Stimulated activated CD8-positive, alpha-beta memory T cell treated with anti-CD3 and anti-CD28 coated beads, Interleukin-15, amount 100 ng/mL, for 4 hours (primary cell): ENCODE results near the gene ANXA2.
A peak's percentile ranks its signal among the peaks of the same experiment; 100 is the strongest.

Source experiments
- DNase-seq, 2 donors: peaks; one replicate each; pipeline ENCODE4 v3.0.0-alpha.2; 2020; ENCODE audit warnings: low read depth in 2 of 2

ANXA2 gene

DNA sequence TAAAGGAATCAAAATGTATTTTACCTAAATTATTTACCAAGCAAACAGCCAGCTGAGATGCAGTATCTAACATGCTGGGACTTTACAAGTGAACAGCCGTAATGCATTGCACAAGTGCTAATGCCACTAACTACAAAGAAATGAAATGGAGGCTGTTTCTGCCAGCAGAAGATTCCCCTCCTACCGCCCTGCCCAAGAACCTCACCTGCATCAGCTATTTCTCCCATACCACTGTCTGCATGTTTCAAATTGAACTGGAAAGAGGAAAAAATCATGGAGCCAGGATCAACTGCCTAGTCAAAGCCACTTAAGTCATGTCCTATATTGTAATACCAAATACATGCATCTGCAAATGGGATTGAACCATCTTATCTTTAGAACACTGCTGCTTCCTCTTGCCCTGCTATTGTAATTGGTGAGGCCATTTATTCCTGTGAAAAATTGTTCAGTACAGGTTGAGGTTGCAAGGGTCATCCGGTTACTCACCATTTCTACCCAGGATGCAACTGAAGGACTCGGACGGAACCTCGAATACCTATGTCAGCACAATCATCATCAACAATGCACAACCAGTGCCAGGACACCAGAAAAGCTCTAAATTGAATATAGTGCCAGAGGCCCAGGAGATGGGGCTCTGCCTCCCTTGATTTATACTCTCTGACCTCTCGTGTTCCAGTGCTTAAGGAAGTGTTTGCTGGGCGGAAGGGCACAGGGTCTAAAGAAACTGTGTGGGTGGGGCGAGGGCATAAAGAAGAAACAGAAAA is 27.5 kb downstream of the ANXA2 start:
- DNase-seq: no peak

DNA sequence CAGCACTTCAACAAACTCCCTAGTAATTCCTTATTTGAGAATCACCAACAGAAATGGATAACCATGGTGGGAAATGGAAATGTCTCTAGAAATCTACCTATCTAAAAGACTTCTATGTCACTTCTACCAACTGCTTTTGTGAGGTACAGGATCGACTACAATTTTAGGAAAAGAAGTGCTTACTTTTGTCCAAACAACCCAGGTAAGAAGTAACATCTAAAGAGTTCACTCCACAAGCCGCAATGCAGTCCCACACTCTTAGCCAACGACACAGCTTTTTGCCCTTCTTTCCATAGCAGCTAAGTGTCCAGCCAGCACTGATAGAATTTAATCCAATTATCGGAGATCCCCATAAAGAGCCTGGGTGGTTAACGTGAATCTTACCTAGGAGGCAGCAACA is 28.1 kb downstream of the ANXA2 start:
- no peak for DNase-seq

DNA sequence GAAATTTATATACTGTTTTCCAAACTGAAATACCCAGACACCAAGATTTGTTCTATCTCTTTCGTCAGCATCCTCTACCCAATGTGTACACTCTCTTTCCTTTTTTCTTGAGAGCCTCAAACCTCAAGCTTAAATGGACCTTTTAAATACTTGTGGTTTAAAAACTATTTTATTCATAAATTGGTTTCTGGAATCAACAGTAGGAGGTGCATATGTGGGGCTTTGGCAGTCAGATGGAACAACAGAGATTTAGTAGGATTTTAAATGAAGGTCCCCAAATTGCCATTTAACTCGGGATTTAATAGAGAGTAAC is 33.2 kb downstream of the ANXA2 start:
- DNase-seq: no peak

DNA sequence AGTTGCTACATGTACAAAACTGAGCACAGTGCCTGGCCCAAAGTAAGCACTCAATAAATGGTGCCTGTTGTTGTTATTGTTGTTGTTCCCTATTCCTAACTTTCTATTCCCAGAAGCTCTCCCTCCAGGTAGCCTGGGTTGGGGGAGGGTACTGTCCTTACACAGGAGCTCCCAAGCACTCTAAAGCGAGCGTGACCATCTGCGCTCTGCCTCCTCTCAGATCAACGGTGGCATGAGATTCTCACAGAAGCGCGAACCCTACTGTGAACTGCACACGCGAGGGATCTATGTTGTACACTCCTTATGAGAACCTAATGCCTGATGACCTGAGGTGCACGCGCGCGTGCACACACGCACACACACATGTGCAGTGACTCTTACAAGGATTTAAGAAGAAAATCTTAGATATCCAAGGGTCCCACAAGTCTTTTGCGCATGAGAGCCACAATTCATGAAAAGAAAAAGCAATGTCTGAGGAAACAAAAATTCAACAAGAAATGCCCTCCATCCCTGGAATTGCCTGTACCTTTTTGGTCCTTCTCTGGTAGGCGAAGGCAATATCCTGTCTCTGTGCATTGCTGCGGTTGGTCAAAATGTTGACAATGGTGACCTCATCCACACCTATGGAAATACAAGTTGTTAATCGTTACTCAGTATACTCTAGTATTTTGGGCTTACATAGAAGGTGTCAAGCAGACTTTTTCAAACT is 33.7 kb downstream of the ANXA2 start:
- DNase-seq: no peak

DNA sequence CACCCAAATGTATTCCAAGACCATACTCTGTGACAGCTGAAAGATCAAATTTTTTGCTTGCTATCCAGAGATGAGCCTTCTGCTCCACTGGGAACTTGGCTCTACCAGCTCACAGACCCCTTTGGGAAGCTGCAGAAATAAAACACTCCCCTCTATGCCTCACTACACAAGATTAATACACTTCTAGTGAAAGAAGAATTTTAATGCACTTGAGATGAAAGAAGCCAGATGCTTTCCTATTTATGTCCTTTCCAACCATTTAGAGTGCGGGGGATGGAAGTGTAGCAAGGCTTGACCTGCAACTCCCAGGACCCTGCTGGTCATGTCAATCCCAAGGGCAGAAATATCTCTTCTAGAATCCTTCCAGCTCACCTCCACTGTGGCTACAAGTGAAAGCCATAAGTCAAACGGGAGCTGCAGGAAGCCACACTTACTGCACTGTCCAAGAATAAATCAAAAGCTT is 34.7 kb downstream of the ANXA2 start:
- DNase-seq: no peak

DNA sequence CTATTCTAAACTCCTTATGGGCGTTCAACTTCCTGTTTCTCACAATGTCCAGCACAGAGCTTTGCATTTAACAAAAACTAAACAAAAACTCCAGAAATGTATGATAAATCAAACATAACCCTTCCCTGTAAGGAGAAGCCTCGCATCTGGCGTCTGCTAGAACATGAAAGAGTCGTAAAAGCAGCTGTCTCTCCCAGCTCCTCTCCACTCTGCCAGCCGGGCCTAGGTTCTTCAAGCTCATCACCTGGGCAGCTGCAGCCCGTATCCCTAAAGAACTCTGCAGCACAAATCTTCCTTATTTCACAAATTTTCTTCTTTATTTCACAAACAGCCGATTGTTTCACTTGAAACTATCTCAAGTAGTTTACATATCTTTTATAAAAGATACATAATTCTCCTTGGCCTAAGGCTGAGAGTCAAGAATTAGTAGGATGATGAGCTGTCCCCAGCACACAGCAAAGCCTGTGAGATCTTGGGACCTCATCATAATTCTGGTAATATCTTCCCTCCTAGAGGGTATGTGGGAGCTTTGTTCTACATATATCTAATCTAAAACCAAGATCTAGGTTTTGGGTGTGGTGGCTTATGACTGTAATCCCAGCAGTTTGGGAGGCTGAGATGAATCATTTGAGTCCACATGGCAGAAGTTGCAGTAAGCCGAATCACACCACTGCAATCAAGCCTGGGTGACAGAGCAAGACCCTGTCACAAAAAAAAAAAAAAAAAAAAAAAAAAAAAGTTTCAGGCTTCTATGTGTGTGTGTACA is 35.3 kb downstream of the ANXA2 start:
- no peak for DNase-seq

DNA sequence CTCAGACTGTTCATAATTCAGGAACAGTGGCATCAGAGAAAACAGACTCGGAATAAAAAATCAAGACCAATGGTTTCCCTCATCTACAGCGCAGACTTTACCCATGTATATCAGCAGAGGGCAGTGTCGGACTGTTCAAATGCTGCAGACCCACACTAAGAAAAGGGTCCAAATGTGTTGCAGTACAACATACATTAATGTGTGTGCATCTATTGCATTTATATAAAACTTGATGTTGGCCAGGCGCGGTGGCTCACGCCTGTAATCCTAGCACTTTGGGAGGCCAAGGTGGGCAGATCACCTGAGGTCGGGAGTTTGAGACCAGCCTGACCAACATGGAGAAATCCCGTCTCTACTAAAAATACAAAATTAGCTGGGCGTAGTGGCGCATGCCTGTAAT is 38.0 kb downstream of the ANXA2 start:
- peak in 1 of 2 donors; percentile 17 for DNase-seq

DNA sequence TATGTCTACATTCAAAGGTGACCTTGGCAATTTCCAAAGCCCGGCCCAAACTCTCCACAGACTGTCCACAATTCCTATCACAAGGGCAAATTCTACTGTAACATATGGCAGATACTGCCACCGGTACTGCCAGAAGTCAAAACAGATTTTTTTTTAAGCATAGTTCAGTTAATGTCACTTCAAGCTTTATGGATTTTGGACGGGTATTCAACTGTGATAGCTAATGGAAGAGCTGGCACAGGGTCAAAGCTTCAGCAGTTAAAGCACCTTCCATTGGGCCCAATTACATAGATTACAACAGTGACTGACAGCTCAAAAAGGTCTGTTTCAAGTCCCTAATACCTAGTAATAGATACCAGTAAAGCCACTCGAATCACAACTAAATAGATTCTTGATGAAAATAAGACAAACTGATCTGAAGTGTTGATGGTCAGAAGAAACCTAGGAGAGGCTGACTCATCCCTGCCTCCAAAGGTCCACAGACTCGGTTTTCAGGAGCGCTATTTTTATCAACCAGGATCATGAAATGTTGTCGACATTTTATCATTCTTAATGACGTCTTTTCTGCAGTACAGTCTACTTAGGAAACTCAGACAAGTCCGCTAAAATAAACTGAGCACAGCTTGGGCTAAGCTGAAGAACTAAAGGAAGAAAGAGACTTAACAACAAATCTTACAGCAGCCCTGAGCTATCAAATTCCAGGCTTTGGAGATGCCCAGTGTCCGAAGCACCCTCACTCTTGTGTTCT is 38.7 kb downstream of the ANXA2 start:
- no peak for DNase-seq

DNA sequence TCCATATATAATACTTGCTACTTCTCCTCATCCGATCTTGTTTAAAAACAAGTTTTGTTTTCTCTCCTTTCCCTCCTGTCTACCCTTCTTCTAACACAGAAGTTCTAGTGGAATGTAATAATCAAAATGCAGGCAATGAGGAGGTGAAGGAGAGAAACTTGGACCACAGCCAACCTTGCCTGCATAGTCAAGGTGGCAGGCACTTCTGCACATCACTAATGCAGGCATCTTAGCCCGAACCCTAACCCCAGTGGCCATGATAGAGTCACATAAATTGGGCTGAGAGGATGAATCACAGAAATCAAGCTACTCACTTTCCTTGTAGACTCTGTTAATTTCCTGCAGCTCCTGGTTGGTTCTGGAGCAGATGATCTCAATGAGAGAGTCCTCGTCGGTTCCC is 41.0 kb downstream of the ANXA2 start:
- no peak for DNase-seq

DNA sequence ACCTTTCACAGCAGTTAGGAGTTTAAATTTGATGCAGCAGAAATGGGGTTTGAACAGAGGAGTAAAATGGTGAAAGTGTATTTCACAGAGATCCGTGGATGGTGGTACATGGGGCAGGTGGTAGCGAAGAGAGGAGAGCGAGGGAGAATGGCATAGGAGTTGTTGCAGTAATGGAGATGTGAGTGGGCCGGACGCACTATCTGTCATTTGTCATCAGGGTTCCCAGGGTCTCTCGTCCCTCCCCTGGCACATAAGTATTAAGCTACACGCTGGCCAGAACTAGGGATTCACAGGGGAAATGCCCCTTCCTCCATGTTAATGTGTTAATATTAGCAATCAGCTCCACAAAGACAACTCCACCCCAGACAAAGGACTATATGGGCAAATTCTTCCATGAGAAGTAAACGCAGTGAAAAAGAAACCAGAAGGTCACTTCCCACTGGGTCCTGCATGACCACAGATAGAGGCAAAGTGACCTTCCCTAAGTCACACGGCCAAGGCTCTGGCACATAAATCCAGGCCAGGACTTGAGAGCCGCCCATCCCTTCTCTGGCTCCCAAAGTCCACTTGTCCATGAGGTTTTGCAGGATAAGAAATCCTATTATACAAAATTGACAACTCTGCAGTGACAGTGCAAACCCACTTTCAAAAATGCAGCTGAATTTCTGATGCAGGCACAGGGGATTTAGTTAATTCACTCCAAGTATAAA is 42.5 kb downstream of the ANXA2 start:
- DNase-seq: no peak

DNA sequence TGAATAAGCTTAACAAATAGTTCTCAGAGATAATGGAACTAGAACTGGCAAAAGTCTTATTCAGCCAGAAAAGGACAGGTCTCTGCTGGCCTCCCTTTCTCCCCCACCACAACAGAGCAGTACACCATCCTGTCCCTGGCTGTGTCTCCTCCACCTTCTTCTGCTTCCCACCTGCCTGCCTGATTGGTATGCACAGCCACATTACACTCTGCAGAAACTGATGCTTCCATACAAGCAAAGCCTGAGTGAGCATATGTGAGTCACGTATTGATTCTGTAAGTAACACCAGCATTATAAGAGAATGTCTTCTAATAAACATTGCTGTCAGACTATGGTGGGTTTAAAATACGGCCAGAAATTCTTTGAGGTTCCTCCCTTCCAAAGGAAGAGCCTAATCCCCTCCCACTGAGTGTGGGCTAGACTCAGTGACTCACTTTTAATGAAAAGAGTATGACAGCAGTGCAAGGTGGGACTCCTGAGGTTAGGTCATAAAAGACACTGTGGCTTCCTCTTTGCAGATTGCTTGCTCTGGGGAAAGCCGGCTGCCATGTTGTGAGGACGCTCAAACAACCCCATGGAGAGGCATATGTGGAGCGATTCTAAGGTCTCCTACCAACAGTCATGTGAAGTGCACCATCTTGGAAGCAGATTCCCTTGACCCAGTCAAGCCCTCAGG is 44.4 kb downstream of the ANXA2 start:
- no peak for DNase-seq

DNA sequence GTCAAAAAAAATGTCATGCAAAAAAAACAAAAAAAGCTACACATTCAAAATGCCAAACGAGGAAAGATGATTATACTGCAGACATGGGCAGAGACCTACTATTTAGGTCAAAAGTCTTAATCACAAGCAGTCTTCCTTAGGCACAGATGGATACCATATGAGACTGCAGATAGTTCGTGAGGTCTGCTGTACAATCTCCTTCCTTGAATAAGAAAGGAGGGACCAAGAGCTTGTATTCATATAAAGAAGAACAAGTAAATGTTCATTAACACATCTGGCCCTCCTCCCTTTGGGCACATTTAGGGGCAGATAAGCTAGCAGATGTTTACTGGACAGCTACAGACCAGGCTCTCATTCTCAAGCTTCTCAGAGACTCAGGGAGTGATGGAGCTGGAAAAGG is 45.3 kb downstream of the ANXA2 start:
- no peak for DNase-seq

DNA sequence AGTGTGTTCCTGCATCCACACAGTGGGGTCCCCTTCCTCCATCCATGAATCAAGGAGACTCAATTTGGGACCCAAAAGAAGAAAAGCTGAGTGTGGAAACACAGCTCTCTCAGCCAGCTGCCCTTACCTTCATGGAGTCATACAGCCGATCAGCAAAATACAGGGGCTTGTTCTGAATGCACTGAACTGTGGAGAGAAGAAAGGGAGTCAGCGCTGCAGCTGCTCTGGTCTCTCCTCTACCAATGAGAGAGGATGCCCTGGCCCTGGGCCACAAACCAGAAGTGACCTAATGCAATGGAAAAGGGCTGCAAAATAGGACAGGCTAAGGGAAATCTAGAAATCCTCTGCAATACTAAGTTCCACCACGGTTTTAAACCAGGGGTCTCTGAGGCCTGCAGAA is 46.7 kb downstream of the ANXA2 start:
- no peak for DNase-seq

DNA sequence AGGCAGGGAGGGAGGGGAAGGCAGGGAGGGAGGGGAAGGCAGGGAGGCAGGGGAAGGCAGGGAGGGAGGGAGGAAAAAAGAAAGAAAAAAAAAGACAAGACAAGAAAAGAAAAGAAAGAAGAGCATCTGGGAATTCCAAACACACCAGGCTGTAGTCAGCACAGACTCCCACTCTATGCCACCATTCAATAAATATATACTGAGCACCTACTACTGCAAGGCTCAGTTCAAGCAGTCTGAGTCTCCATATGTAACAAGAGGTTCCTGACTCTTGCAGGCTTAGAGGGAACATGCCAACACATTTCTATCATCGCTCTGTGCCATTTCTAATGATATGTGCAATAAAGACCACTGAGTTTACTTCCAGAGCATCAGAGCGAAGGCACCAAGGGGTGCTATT is 47.7 kb downstream of the ANXA2 start:
- no peak for DNase-seq

DNA sequence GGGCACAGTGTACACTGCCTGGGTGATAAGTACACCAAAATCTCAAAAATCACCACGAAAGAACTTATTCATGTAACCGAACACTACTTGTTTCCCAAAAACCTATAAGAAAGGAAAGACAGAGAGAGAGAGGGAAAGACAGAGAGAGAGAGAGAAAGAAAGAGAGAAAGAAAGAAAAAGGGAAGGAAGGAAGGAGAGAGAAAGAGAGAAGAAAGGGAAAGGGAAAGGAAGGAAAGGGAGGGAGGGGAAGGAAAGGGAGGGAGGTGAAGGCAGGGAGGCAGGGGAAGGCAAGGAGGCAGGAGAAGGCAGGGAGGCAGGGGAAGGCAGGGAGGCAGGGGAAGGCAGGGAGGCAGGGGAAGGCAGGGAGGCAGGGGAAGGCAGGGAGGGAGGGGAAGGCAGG is 48.2 kb downstream of the ANXA2 start:
- no peak for DNase-seq

DNA sequence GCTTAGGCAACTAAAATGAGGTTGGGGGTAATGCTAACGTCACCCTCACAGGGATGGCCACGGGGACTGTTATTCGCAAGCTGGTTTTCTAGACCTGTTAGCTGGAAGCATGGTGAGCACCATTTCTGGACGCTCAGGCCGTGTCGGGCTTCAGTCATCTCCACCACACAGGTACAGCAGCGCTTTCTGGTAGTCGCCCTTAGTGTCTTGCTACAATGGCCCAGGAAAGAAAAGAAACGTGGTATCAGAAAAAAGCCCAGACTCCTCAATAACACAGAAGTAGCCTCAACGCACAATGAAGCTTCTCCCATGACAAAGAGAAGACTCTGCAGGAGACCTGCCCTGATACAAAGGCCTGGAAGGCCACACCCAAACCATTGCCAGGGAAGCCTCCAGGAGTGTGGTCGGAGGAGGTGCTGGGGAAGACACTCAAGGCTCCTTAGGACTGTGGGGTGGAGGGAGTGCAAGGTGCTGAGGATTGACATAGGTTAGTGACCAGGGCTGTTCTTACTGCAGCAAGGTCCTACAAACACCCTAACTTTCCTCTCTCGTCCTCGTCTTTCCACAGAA is 50.2 kb downstream of the ANXA2 start:
- DNase-seq: no peak

DNA sequence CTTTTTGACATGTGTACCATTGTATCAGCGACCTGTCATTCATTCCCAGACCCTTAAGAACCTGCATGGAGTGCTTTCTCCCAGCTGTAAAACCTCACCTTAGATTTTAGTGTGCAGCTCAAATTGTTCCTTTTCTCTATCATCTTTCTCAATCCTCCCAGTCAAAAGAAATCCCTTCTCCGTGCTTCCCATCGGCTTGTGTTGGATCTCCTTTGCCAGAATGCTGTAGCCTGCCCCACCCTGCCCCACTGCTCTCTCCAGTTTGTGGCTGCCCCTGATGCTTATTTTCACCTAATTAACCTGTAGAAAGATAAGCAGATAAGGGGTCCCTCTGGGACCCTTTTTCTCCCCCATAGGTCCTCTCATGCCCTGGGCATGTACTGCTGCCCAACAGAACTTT is 51.1 kb downstream of the ANXA2 start:
- DNase-seq: no peak

DNA sequence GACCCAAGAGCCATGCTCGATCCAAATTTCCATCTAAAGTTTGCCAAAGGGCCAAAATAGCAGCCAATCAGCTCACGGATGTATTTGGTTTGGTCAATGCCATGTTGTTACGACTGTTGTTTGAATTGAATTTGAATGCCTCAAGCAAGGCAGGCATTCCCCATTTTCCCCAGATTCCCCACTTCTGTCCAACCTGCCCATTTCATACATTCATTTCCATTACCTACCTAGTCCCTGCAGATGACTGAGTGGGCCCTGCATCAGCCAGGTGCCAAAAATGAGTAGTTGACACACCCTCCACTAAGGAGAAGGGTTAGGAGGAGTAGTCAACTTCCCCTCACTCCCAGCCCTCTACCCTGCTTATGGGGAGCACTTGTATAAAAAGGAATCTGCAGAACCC is 51.7 kb downstream of the ANXA2 start:
- DNase-seq: no peak

DNA sequence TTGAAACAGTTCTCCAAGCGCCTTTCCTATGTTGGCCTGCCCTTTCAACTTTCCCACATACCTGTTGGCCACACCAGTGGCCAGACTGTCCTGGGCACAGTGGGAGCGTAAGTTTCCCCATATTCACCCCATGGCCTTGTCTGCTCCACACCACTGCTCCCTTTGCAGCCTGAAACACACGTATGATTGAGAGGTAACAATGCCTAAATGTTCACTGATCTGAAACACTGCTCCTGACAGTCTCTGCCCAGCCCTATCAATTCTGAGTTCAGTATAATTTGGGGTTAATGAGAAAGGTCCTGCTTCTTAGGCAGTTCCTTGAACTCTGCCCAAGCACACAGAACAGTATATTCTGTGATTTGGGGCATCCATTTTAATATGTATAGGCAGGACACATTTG is 52.2 kb downstream of the ANXA2 start:
- no peak for DNase-seq

DNA sequence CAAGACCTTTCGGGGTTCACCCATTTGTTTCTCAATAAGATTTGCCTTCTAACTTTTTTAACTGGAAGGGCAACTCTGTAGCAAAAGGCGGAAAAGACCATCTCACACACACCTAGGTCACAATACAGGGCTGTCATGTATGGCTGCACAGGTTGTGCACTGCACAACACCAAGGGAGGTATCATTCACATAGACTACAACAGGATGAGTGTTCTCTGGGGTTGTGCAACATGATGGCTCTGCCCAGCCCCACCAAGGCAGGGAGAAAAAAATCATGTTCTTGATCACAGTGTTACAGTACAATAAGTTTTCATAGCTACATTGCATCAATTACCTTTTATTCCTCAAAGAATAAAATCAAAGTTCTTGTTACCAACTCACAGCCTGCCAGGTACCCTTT is 52.8 kb downstream of the ANXA2 start:
- DNase-seq: no peak

DNA sequence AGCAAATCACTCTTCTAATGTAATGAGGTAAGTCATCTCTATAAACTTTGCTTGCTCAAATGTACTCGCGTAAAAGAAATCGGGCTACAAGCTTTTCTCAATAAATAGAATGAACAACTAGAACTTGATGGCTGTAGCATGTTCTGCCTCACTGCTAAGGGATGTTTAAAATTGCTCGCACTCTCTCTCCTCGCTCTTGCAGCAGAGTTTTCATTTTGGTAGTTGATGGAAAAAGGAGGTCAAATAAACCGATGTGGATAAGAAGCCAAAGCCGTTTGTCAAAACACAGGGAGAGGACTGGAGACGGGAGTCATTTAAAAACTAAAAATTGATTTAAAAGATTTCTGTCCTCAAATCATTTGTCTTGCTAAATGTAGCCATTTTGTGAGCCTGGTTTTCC is 53.3 kb downstream of the ANXA2 start:
- no peak for DNase-seq
